Peyer's patch (tissue), 4 donors: ENCODE results near the gene DGKA. TPM values are rescaled to one million over a fixed set of nuclear protein-coding genes. Genes with fewer than 3 reads are reported as not detected.
"Not testable (repeated sequence)": the region's sequence is repeated elsewhere in the genome, so short reads cannot be mapped to it uniquely, and the experiment has no call there.

ENCODE experiments used
- DNase-seq, 3 donors: peaks; one replicate each; pipeline ENCODE4 v3.0.0-alpha.2; 2017 to 2019
- H3K27ac ChIP-seq, 4 donors: fragments of 200-600 bp; sonication (generic); one replicate each; pipeline ENCODE4 v1.5.1; 2016 to 2019
- H3K27me3 ChIP-seq, 2 donors: fragments of 200-600 bp; sonication (generic); one replicate each; pipeline ENCODE4 v1.5.1; 2019
- H3K36me3 ChIP-seq, 3 donors: fragments of 200-600 bp; sonication (generic); one replicate each; pipeline ENCODE4 v1.5.1; 2016 to 2019
- H3K4me1 ChIP-seq, 4 donors: fragments of 200-600 bp; sonication (generic); one replicate each; pipeline ENCODE4 v1.5.1; 2016 to 2019
- H3K4me3 ChIP-seq, 4 donors: fragments of 200-600 bp; sonication (generic); 1 replicate in 3 of 4; 2 replicates in 1 of 4; pipeline ENCODE4 v1.5.1; 2016 to 2019; ENCODE audit warnings: mild to moderate bottlenecking in 1 of 4
- H3K9me3 ChIP-seq, 4 donors: fragments of 200-600 bp; sonication (generic); one replicate each; pipeline ENCODE4 v1.5.1; 2016 to 2019; ENCODE audit warnings: mild to moderate bottlenecking in 1 of 4
- CTCF ChIP-seq, 6 experiments: fragments of 450-650 bp in 4 of 6; fragments of 200-600 bp in 2 of 6; sonication (generic) in 1 of 6; IDR thresholded peaks; one replicate each; pipeline ENCODE4 v1.5.1; 2017 to 2019; ENCODE audit warnings: antibody characterized with exemption in 6 of 6, mild to moderate bottlenecking in 3 of 6, moderate library complexity in 1 of 6
- POLR2A ChIP-seq, 2 donors: fragments of 450-650 bp; IDR thresholded peaks; one replicate each; pipeline ENCODE4 v1.5.1; 2017; ENCODE audit warnings: antibody characterized with exemption in 2 of 2, mild to moderate bottlenecking in 2 of 2, moderate library complexity in 2 of 2
- total RNA-seq, 4 donors: library from RNA; depleted of rRNA; stranded (reverse); fragments of >200 nt; gene quantifications; one replicate each; pipeline ENCODE4 v1.1.0, GENCODE V29; 2016

The DGKA gene
- total RNA-seq, 4 donors from 2014 or later: 181 to 447 (median 331) TPM

- Histone ChIP-seq H3K9me3 (no peaks in the 10 kb centered on the region), H3K36me3 (peaks cover 0 to 85% (median 0%) of the 10 kb centered on the region in 3 donors), H3K4me3 (no peak overlapping the region)
These were observed 53.9 kb downstream of the DGKA start for GRCh38 chr12:55984861-55985260.

GRCh38 chr12:55985341-55985740 is 54.4 kb downstream of the DGKA start:
- TF ChIP-seq CTCF (IDR thresholded peaks at IDR 0.05) (no peak), POLR2A (IDR thresholded peaks at IDR 0.05) (no peak)
- Histone ChIP-seq H3K4me1 (no peaks in the 10 kb centered on the region), H3K27ac (no peak overlapping the region), H3K27me3 (no peaks in the 10 kb centered on the region), H3K36me3 (peaks cover 0 to 87% (median 0%) of the 10 kb centered on the region in 3 donors), H3K4me3 (no peak overlapping the region), H3K9me3 (no peaks in the 10 kb centered on the region)
- DNase-seq: no peak

More at GRCh38 chr12:55984861-55985260, 53.9 kb downstream of the DGKA start:
- no peak overlapping the region for H3K27ac ChIP-seq
- no peaks in the 10 kb centered on the region for H3K4me1 ChIP-seq
- no peaks in the 10 kb centered on the region for H3K27me3 ChIP-seq
- TF ChIP-seq POLR2A (IDR thresholded peaks at IDR 0.05): no peak
- no peak for TF ChIP-seq CTCF (IDR thresholded peaks at IDR 0.05)
- DNase-seq: no peak

- H3K9me3 ChIP-seq, H3K4me3 ChIP-seq, DNase-seq, H3K27ac ChIP-seq, H3K27me3 ChIP-seq, H3K4me1 ChIP-seq: not testable (repeated sequence)
- peaks cover 0 to 87% (median 0%) of the 10 kb centered on the region in 3 donors for H3K36me3 ChIP-seq
These were observed 55.0 kb downstream of the DGKA start for GRCh38 chr12:55985976-55986375.

- Histone ChIP-seq H3K9me3 (no peaks in the 10 kb centered on the region), H3K27me3 (no peaks in the 10 kb centered on the region), H3K4me1 (peaks cover 0 to 5% (median 0%) of the 10 kb centered on the region in 4 donors), H3K36me3 (peaks cover 0 to 79% (median 0%) of the 10 kb centered on the region in 3 donors), H3K27ac (no peak overlapping the region), H3K4me3 (no peak overlapping the region)
- no peak for DNase-seq
- no peak for TF ChIP-seq POLR2A (IDR thresholded peaks at IDR 0.05)
- TF ChIP-seq CTCF (IDR thresholded peaks at IDR 0.05): no peak
These were observed 60.1 kb downstream of the DGKA start for GRCh38 chr12:55991110-55991509.

- Histone ChIP-seq H3K4me1 (peaks cover 0 to 13% (median 0%) of the 10 kb centered on the region in 4 donors), H3K27me3 (no peaks in the 10 kb centered on the region), H3K27ac (peak overlapping the region in 1 of 4 donors; percentile 16), H3K9me3 (no peaks in the 10 kb centered on the region), H3K4me3 (no peak overlapping the region), H3K36me3 (peaks cover 0 to 58% (median 0%) of the 10 kb centered on the region in 3 donors)
- TF ChIP-seq CTCF (IDR thresholded peaks at IDR 0.05) (no peak), POLR2A (IDR thresholded peaks at IDR 0.05) (no peak)
- no peak for DNase-seq
These were observed 62.4 kb downstream of the DGKA start for GRCh38 chr12:55993230-55993853.

- Histone ChIP-seq H3K4me3 (no peak overlapping the region), H3K9me3 (no peaks in the 10 kb centered on the region), H3K36me3 (peaks cover 0 to 37% (median 0%) of the 10 kb centered on the region in 3 donors), H3K27me3 (no peaks in the 10 kb centered on the region), H3K4me1 (peaks cover 0 to 25% (median 0%) of the 10 kb centered on the region in 4 donors), H3K27ac (peak overlapping the region in 1 of 4 donors; percentile 75)
- no peak for TF ChIP-seq CTCF (IDR thresholded peaks at IDR 0.05)
- no peak for TF ChIP-seq POLR2A (IDR thresholded peaks at IDR 0.05)
- DNase-seq: no peak
These were observed 64.4 kb downstream of the DGKA start for GRCh38 chr12:55995366-55995765.
